ENCODE results near the gene ERP27.
A peak's percentile ranks its signal among the peaks of the same experiment; 100 is the strongest.

The ERP27 gene

GRCh38 chr12:14884458-14884878 is 53.9 kb downstream of the ERP27 start:
- peak; percentile 26 for DNase-seq (ENCODE audit: low spot score)
- TF ChIP-seq CTCF (IDR thresholded peaks at IDR 0.05; ENCODE audit: extremely low read depth, missing control alignments): no peak

- DNase-seq (ENCODE audit: low spot score): no peak
- TF ChIP-seq CTCF (IDR thresholded peaks at IDR 0.05; ENCODE audit: extremely low read depth, missing control alignments): no peak
Measured at GRCh38 chr12:14883686-14884085, 54.7 kb downstream of the ERP27 start.

- no peak for DNase-seq (ENCODE audit: low spot score)
- TF ChIP-seq CTCF (IDR thresholded peaks at IDR 0.05; ENCODE audit: extremely low read depth, missing control alignments): no peak
Measured at GRCh38 chr12:14880890-14881453, 57.4 kb downstream of the ERP27 start.

GRCh38 chr12:14879222-14879933 is 59.0 kb downstream of the ERP27 start:
- TF ChIP-seq CTCF (IDR thresholded peaks at IDR 0.05; ENCODE audit: extremely low read depth, missing control alignments): no peak
- DNase-seq (ENCODE audit: low spot score): no peak

GRCh38 chr12:14878488-14878887 is 59.8 kb downstream of the ERP27 start:
- no peak for TF ChIP-seq CTCF (IDR thresholded peaks at IDR 0.05; ENCODE audit: extremely low read depth, missing control alignments)
- no peak for DNase-seq (ENCODE audit: low spot score)

GRCh38 chr12:14876833-14877232 is 61.5 kb downstream of the ERP27 start:
- TF ChIP-seq CTCF (IDR thresholded peaks at IDR 0.05; ENCODE audit: extremely low read depth, missing control alignments): no peak
- DNase-seq (ENCODE audit: low spot score): no peak

- no peak for DNase-seq (ENCODE audit: low spot score)
- no peak for TF ChIP-seq CTCF (IDR thresholded peaks at IDR 0.05; ENCODE audit: extremely low read depth, missing control alignments)
Measured at GRCh38 chr12:14874882-14875281, 63.5 kb downstream of the ERP27 start.

Data from GM20000 (cell line).